Uterus (tissue), 4 donors: ENCODE results near the gene CFAP65. TPM values are rescaled to one million over a fixed set of nuclear protein-coding genes. Genes with fewer than 3 reads are reported as not detected.

Source experiments
- DNase-seq, 2 donors: peaks; one replicate each; pipeline ENCODE4 v3.0.0-alpha.2; 2019 to 2020
- H3K27ac ChIP-seq, 2 donors: fragments of 200-600 bp; sonication (generic); 1 replicate in 1 of 2; 2 replicates in 1 of 2; pipeline ENCODE4 v1.5.1; 2016 to 2018
- H3K27me3 ChIP-seq, 2 donors: fragments of 200-600 bp; sonication (generic); one replicate each; pipeline ENCODE4 v1.5.1; 2018 to 2019; ENCODE audit warnings: control low read depth in 1 of 2
- H3K36me3 ChIP-seq, 2 donors: fragments of 200-600 bp; sonication (generic); one replicate each; pipeline ENCODE4 v1.5.1; 2019; ENCODE audit warnings: control low read depth in 1 of 2
- H3K4me1 ChIP-seq, 2 donors: fragments of 200-600 bp; sonication (generic); one replicate each; pipeline ENCODE4 v1.5.1; 2018 to 2019; ENCODE audit warnings: control low read depth in 1 of 2
- H3K4me3 ChIP-seq, 2 donors: fragments of 200-600 bp; sonication (generic); 1 replicate in 1 of 2; 2 replicates in 1 of 2; pipeline ENCODE4 v1.5.1; 2018 to 2019; ENCODE audit warnings: mild to moderate bottlenecking in 1 of 2
- H3K9me3 ChIP-seq, 2 donors: fragments of 200-600 bp; sonication (generic); one replicate each; pipeline ENCODE4 v1.5.1; 2019; ENCODE audit warnings: control low read depth in 1 of 2
- CTCF ChIP-seq, 4 experiments: fragments of 200-600 bp in 2 of 4; fragments of 450-650 bp in 2 of 4; sonication (generic) in 2 of 4; IDR thresholded peaks; one replicate each; pipeline ENCODE4 v1.5.1; 2016 to 2019; ENCODE audit warnings: antibody characterized with exemption in 4 of 4, mild to moderate bottlenecking in 2 of 4, moderate library complexity in 1 of 4
- POLR2A ChIP-seq, 2 donors: fragments of 450-650 bp; IDR thresholded peaks; one replicate each; pipeline ENCODE4 v1.6.1; 2016; ENCODE audit warnings: antibody characterized with exemption in 2 of 2, mild to moderate bottlenecking in 1 of 2, moderate library complexity in 1 of 2
- intact Hi-C: fragments of 100-400 bp; cut with DNase I; formaldehyde crosslinking; loops from one replicate; pipeline ENCODE4 v1.15.1; 2023; ENCODE audit warnings: low total_unique reads
- total RNA-seq, 4 donors: library from RNA; depleted of rRNA in 3 of 4; stranded (reverse); fragments of >200 nt in 3 of 4; gene quantifications; one replicate each; pipeline versions ENCODE4 v1.1.0 to v1.2.4, GENCODE V29; 2014 to 2023
- donor health status: DM: yes; HTN: yes; CAD: no.

The CFAP65 gene
- total RNA-seq, 4 donors from 2014 or later: 0.21 to 3.5 (median 1.9) TPM

DNA sequence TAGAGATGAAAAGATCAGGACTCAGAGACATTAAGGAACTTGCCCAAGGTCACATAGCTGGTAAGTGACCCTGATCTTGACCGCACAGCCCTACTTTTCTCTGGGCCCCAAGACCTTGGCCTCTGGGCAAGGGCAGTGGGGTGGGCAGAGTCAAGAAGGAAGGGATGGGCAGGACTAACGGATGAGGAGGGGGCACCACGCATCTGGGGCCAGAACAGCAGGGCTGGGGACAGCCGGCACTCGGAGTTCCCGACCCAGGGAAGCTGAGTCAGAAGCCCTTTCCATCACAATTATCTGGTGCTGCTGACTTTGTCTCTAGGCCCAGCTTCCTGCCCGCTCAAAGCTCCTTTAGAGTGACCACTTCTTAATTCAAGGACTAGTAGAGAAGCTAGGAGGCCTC lies 14.4 kb downstream of the CFAP65 start:
- intact Hi-C loops: no loop called here
- Histone ChIP-seq H3K9me3 (no peaks in the 10 kb centered on the region), H3K27me3 (no peaks in the 10 kb centered on the region), H3K27ac (no peak overlapping the region), H3K36me3 (no peaks in the 10 kb centered on the region), H3K4me3 (no peak overlapping the region), H3K4me1 (no peaks in the 10 kb centered on the region)
- no peak for DNase-seq
- TF ChIP-seq CTCF (IDR thresholded peaks at IDR 0.05): no peak
- TF ChIP-seq POLR2A (IDR thresholded peaks at IDR 0.05): no peak

GRCh38 chr2:219025637-219026585 lies 15.4 kb downstream of the CFAP65 start:
- no peak overlapping the region for H3K4me3 ChIP-seq
- H3K36me3 ChIP-seq: no peaks in the 10 kb centered on the region
- no peak for DNase-seq
- H3K4me1 ChIP-seq: no peaks in the 10 kb centered on the region
- no peak for TF ChIP-seq POLR2A (IDR thresholded peaks at IDR 0.05)
- no peak for TF ChIP-seq CTCF (IDR thresholded peaks at IDR 0.05)
- H3K27ac ChIP-seq: no peak overlapping the region
- intact Hi-C loops: no loop called here
- H3K27me3 ChIP-seq: no peaks in the 10 kb centered on the region
- no peaks in the 10 kb centered on the region for H3K9me3 ChIP-seq

GRCh38 chr2:219024059-219024458 lies 17.3 kb downstream of the CFAP65 start:
- DNase-seq: no peak
- H3K4me1 ChIP-seq: no peaks in the 10 kb centered on the region
- intact Hi-C loops: no loop called here
- no peaks in the 10 kb centered on the region for H3K36me3 ChIP-seq
- no peaks in the 10 kb centered on the region for H3K9me3 ChIP-seq
- H3K4me3 ChIP-seq: no peak overlapping the region
- H3K27me3 ChIP-seq: no peaks in the 10 kb centered on the region
- TF ChIP-seq CTCF (IDR thresholded peaks at IDR 0.05) (no peak), POLR2A (IDR thresholded peaks at IDR 0.05) (no peak)
- H3K27ac ChIP-seq: no peak overlapping the region

DNA sequence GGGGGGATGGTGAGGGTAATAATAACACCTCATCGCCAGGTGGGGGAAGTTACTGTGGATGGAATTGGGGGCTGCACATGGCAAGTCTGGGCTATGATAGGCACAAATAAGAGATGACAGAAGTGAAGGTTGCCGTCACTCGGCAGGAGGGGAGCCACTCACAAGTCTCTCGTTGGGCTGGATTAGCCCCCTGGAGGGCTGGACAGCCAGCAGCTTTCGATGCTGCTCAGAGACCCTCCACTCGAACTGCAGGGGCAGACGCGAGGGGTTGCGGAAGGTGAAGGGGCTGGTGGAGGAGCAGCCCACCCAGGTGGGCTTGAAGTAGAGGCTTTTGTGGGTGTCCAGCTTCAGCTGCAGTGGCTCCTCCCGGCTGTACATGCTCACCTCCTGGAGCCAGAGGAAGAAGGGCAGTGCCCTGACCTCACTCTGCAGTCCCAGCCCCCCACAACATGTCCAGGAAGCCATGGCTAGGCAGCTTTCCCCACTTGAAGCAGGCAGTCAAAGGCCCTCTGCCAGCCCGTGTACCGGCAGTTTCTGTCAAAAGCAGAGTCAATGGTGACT lies 18.2 kb downstream of the CFAP65 start:
- Histone ChIP-seq H3K9me3 (no peaks in the 10 kb centered on the region), H3K27ac (no peak overlapping the region), H3K4me1 (no peaks in the 10 kb centered on the region), H3K36me3 (no peaks in the 10 kb centered on the region), H3K27me3 (no peaks in the 10 kb centered on the region), H3K4me3 (no peak overlapping the region)
- intact Hi-C loops: no loop called here
- TF ChIP-seq POLR2A (IDR thresholded peaks at IDR 0.05) (no peak), CTCF (IDR thresholded peaks at IDR 0.05) (no peak)
- no peak for DNase-seq

- H3K9me3 ChIP-seq: no peaks in the 10 kb centered on the region
- no peak for TF ChIP-seq POLR2A (IDR thresholded peaks at IDR 0.05)
- TF ChIP-seq CTCF (IDR thresholded peaks at IDR 0.05): no peak
- intact Hi-C loops: no loop called here
- no peaks in the 10 kb centered on the region for H3K36me3 ChIP-seq
- no peak for DNase-seq
- no peaks in the 10 kb centered on the region for H3K4me1 ChIP-seq
- H3K27ac ChIP-seq: no peak overlapping the region
- H3K27me3 ChIP-seq: no peaks in the 10 kb centered on the region
- H3K4me3 ChIP-seq: no peak overlapping the region
Observed at GRCh38 chr2:219022616-219023015, 18.7 kb downstream of the CFAP65 start.
